Tongue (tissue), 2 donors: Measurements from ENCODE around the gene ACVR1B. TPM values are rescaled to one million over a fixed set of nuclear protein-coding genes. Genes with fewer than 3 reads are reported as not detected.
A peak's percentile ranks its signal among the peaks of the same experiment; 100 is the strongest.

Source experiments
- DNase-seq: peaks from one replicate; pipeline ENCODE4 v3.0.0-alpha.2; 2015
- total RNA-seq: library from RNA; depleted of rRNA; stranded (reverse); fragments of >200 nt; gene quantifications from one replicate; pipeline ENCODE4 v1.2.3, GENCODE V29; 2014

Gene ACVR1B
- total RNA-seq, 1 donor from 2014 or later, result 19.8 TPM

GRCh38 chr12:52022841-52023181 lies 71.3 kb downstream of the ACVR1B start:
- DNase-seq, result no peak

GRCh38 chr12:52023182-52023975 lies 71.9 kb downstream of the ACVR1B start:
- DNase-seq, result peak; percentile 88

DNA sequence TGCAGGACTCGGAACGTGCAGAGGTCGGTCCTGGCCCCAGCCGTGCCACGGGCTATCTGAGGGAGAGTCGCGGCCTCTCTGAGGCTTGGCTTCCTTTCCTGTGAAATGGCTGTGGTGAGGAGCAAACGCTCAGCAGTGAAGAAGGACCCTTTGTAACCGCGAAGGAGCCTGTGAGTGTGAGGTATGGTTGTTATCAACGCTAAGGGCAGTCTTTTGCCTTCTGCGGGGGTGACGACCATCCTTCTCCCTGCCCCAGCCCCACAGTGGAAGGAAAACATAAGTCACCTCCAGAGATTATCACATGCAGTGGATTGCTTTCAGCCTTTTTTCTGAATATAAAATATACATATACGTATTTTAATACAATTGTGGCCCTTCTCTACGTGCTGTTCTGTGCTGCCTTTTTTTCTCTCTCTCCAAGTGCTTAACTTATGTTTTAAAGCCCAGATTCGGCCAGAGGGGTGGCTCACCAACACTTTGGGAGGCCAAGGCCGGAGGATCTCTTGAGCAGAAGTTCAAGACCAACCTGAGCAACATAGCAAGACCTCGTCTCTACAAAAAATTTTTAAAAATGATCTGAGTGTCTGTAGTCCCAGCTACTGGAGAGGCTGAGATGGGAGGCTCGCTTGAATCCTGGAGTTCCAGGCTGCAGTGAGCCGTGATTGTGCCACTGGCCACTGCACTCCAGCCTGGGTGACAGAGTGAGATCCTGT lies 72.6 kb downstream of the ACVR1B start:
- DNase-seq, result no peak

DNA sequence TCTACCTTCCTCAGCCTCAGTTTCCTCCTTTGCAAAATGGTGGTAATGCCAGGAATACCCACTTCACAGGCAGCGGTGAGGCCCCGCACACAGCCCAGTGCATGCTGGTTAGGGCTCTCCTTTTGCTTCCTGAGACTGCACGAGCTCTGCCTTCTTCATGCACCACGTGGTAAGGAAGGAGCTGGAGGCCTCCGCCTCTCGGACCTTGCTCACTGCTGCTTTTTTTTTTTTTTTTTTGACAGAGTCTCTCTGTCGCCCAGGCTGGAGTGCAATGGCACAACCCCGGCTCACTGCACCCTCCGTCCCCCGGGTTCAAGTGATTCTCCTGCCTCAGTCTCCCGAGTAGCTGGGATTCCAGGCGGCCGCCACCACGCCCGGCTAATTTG lies 73.3 kb downstream of the ACVR1B start:
- no peak for DNase-seq

GRCh38 chr12:52026263-52026662 lies 74.8 kb downstream of the ACVR1B start:
- peak; percentile 65 for DNase-seq

- peak; percentile 67 for DNase-seq
Observed at GRCh38 chr12:52027085-52027843, 75.8 kb downstream of the ACVR1B start.

DNA sequence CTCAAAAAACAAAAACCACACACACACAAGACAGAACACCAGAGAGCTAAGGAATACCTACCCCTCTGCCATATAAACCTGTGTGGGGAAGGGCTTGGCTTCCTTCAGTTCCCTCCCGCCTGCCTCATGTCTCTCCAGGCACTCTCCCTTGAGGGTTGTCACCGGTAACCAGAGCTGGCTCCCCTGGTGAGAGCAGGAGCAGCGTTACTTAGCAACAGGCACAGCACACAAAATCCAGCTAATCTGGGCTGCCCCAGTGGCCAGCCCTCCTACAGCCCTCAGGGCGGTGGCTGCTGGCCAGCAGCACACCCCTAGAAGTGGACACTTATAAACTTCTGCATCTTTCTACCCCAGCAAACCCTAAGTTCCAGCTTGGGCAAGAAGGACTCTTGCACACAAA lies 78.2 kb downstream of the ACVR1B start:
- peak; percentile 79 for DNase-seq

DNA sequence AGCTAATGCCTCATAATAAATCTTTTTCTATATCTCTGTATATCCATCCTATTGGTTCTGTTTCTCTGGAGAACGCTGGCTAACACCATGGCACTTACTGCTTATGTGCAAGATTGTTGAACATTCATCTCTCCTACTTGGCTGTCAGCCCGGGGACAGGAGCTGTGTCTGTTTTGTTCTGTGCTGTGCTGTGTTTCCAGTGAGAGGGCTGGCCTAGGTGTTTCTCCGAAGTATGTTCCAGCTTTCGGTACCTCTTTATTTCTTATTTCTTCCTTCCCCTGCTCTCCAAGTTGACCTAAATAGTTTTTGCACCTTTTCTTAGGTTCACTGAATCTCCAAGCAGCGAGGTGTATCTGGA lies 80.9 kb downstream of the ACVR1B start:
- peak; percentile 91 for DNase-seq

GRCh38 chr12:52032804-52033445 lies 81.4 kb downstream of the ACVR1B start:
- peak; percentile 99 for DNase-seq

DNA sequence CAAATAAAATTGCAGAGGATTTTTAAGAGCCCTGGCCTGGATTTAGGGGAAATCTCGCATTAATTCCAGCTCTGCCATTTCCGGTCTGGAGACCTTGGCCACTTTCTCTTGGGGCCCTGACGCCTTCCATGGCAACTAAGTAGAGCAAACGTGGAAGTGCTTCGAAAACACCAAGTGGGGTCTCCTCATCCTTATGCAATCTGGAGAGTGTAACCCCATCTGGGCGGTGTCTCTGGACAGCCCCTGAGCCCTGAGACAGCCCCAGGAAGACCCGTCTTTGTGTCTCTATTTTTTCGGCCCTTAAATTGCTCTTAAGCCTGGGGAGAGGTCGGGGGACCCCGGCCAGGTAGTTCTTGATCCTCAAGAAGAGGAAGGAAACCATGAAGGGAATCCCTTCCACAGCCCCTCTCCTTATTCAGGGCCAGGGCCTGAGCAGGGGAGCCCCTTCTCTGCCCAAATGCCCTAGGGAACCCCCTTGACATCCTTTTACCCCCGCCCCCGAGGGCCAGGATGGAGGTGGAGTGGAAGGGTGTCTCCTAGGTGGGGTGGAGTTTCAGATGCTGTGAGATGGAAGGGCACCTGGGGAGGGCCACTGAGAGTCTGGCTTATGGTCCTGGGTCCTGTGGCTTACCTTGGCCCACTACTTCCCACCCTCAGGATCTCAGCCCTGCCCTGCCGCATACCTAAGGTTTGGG lies 82.1 kb downstream of the ACVR1B start:
- no peak for DNase-seq

GRCh38 chr12:52035190-52035589 lies 83.7 kb downstream of the ACVR1B start:
- DNase-seq, result peak; percentile 64

GRCh38 chr12:52035926-52036325 lies 84.4 kb downstream of the ACVR1B start:
- DNase-seq, result no peak

DNA sequence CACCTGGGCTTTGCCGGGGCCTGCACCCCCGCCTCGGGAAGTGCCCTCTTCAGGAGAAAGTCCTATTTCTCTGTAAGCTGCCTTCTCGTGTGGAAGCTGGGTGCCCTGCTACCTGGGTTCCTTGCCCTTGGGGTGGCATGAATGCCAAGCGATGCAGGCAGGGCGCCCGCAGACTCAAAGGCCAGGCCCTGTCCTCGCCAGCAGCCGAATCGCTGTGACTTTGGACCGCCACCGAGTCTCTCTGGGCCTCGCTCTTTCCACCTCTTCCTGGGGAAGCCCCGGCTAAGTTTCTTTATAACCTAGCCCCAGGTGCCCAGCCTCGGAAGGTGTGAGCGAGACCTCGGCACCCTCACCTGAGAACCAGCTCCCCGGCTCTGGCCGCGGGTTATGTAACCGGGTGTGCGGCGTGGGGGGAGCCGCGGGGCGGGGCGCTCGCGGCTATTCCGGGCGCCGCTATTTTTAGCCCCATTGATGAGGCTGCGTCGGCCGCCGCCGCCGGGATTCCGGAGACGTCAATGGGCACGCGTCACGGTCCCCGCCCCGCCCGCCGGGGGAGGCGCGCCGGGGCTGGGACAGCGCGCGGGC lies 85.2 kb downstream of the ACVR1B start:
- DNase-seq, result peak; percentile 94

DNA sequence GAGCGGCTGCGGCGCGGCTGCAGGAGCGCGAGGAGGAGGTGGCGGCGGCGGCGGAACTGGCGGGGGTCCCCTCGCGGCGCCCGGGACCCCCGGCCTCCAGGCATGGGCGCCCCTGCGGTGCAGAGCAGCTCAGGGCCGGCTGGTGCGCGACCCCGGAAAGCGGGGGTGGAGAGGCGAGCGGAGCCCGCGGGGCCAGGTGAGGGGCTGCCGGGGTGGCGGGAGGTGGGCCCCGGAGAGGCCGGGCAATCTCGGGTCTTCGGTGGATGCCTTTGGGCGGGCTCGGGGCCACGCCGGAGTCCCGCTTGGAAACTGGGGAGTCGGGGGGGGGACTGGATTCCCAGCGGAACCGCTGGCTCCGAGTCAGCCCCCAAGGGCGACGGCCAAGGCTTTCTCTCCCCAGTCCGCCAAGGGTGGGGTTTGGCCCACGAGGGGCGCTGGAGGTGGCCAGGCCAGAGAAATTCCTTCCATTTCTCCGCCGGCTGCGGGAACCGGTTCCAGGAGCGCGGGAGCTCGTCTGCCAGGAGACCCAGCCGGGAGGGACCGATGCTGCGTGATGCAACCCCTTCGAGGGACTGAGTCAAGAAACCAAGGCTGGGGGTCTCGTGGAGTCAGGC lies 85.9 kb downstream of the ACVR1B start:
- DNase-seq, result peak; percentile 62

DNA sequence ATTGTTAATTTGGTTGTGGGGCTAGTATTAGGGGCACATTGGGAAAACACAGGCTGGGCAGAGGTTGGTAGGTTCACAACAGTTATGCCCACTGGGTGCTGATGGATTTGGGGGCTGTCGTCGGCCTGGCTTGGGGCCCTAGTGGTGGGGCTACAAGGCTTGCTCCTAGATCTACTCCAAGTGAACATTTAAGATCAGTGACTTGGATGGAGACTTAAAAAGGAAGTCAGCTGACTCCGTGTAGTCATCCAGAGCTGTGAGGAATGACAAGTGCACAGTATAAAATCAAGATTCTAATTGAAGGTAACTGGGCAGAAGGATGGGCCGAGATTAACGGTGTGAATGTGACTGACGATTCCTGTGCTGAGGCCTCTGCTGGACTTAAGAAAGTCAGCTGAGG lies 86.9 kb downstream of the ACVR1B start:
- DNase-seq, result no peak

DNA sequence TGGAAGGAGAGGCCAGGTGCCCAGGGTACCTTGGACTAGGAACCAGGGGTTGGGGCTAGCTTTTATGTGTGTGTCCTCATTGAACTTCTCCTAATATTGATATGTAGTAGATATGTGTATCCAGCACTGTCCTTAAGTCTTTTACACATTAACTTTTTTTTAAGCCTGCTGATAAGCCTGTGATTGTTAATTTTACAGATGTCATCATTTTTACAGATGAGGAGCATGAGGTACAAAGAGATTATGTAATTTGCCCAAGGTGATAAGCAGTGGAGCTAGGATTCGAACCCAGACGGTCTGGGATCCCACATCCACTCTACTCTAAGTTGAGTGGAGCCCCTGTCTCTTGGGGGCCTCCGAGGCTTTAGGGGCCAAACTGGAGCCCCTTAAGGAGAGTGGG lies 89.5 kb downstream of the ACVR1B start:
- no peak for DNase-seq

DNA sequence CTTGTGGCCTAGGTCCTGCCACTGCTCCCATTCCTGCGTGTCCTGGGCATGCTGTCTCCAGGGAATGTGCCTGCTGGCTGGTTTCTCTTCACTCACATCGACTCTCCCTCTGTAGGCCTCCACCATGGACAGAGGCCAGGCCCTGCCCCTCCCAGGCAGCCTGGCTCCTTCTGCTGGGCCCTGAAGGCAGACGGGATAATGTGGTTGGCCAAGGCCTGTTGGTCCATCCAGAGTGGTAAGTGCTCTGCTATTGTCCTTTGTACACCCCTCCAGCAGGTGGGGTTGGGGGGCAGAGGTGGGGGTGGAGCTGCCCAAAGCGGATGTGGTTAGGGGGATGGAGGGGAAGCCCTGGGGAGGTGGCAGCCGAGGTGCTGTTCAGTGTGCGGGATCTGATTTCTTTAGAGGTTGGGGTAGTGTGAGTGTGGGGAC lies 90.2 kb downstream of the ACVR1B start:
- peak; percentile 69 for DNase-seq

DNA sequence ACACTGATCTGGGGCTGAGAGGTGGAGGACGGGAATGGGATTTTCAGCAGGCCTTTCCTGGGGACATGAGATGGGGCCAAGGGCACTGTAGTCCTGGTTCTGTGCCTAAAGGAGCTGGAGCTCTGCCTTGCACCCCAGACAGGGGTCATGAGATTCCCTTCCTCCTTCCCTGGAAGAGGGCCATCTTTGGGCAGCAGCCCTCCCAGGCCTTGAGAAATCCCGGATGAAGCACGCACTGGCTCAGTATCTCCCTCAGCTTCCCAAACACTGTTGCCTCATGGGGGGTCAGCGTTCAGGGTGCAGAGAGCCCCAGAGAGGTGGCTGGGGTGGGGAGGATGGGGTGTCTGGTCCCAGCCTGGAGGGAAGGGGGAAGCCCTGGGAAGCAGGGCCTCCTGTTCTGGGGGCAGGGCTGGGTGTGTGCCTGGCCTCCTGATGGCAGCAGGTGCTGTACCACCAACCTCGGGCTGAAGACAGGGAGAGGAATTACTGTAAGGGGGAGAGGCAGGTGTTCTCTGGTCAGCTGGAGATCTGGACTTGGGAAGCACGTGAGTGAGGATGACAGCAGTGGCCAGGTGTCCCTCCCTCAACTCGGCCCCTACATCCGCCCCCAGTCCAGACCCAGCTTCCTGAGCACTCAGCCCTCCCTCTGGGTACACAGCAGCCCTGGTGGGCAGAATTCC lies 91.3 kb downstream of the ACVR1B start:
- DNase-seq, result peak; percentile 70

DNA sequence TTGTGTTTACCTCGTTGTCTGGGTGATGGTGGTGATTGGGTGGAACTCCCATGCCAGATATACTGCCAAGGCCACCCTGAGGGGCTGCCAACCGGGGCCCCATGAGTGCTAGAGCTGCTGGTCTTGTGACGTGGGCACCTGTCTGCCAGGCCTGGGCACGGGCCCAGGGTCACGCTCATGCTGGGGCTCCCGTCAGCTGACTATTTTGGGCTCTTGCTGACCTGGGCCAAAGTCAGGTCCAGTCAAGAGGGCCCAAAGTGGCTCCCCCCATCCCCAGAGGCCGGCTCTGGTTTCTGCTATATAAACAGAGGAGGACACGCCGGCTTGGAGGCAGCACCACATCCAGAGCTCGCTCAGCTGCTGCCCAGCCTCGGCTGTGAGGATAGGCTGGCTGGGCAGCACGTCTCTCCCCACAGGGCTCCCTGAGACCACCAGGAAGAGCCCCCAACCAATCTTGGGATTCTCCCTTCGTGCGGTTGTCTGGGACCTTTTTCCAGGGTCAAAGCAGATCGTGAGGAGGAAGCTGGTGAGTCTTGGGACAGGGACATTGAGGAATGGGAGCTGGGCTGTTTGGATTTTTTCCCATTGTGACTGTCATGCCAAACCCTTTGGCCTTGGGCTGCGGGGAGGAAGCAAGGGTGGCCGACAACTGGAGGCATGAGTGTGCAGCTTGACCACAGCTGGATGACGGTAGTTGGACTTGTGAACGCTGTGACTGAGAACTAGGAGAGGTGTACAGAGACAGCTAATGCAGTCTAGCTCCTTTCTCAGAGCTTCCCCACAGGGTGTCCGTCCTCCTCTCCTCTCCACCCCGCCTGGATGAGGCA lies 92.1 kb downstream of the ACVR1B start:
- peak; percentile 73 for DNase-seq
